SH-SY5Y (cell line): ENCODE measurements around the gene SMC6.

Experiments
- GATA2 ChIP-seq: IDR thresholded peaks from 2 replicates; pipeline ENCODE4 v1.6.1; 2011; ENCODE audit warnings: mild to moderate bottlenecking, low read depth, low read length
- GATA3 ChIP-seq: IDR thresholded peaks from 2 replicates; pipeline ENCODE4 v1.6.1; 2011; ENCODE audit warnings: low read depth, mild to moderate bottlenecking, low read length, moderate library complexity

SMC6 gene, protein sequence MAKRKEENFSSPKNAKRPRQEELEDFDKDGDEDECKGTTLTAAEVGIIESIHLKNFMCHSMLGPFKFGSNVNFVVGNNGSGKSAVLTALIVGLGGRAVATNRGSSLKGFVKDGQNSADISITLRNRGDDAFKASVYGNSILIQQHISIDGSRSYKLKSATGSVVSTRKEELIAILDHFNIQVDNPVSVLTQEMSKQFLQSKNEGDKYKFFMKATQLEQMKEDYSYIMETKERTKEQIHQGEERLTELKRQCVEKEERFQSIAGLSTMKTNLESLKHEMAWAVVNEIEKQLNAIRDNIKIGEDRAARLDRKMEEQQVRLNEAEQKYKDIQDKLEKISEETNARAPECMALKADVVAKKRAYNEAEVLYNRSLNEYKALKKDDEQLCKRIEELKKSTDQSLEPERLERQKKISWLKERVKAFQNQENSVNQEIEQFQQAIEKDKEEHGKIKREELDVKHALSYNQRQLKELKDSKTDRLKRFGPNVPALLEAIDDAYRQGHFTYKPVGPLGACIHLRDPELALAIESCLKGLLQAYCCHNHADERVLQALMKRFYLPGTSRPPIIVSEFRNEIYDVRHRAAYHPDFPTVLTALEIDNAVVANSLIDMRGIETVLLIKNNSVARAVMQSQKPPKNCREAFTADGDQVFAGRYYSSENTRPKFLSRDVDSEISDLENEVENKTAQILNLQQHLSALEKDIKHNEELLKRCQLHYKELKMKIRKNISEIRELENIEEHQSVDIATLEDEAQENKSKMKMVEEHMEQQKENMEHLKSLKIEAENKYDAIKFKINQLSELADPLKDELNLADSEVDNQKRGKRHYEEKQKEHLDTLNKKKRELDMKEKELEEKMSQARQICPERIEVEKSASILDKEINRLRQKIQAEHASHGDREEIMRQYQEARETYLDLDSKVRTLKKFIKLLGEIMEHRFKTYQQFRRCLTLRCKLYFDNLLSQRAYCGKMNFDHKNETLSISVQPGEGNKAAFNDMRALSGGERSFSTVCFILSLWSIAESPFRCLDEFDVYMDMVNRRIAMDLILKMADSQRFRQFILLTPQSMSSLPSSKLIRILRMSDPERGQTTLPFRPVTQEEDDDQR

GRCh38 chr2:17753803-17754663, at the start of gene SMC6, which contains the start of gene GEN1:
TSS of gene SMC6 (minus strand) at chr2:17753810. CDS start at chr2:17745946, 7,864 bp downstream.
TSS of gene GEN1 (plus strand) at chr2:17754138. CDS start at chr2:17759944, 5,806 bp downstream.
- TF ChIP-seq GATA3: no peak
- TF ChIP-seq GATA2: peak; percentile 17; the same call in 1 of the 2 replicates

DNA sequence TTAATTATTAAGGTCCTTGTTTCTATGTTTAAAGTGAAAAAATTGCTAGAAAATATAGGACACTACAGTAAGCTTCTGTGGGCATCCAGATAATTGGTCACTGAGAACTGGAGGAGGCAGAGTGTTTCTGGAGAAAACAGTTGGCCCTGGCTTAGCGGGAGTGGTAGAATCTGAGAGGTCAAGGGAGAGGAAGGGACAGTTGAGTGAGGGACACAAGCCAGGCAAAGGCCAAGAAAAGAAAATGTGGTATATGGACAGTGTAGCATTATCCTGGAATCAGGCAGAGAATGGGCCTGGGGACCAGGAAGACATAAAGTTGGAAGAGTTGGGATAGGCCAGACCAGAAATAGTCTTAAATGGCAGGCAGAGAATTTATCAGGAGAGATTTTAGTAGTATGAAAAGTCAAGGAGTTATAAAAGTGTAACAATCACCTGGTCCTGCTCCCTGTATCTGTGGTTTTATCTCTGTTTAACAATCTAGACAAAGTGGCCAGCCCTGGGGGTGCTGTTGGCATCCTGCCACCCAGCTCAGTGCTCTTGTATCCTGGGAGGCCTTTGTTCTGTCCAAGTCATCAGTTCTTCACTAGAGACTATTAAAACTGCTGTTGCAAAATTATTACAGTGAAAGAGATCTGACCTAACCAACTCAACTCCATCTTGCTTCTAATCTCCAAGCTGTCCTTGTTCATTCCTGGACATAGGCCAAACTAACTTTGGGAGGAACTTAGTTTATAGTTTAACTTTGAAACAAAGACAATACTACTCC, 47.3 kb upstream of the SMC6 start:
- no peak for TF ChIP-seq GATA2
- no peak for TF ChIP-seq GATA3

- TF ChIP-seq GATA3 (no peak), GATA2 (no peak)
These were observed 46.6 kb upstream of the SMC6 start for GRCh38 chr2:17800219-17800618.

- TF ChIP-seq GATA3: no peak
- TF ChIP-seq GATA2: no peak
These were observed 45.9 kb upstream of the SMC6 start for GRCh38 chr2:17799301-17800120.

- no peak for TF ChIP-seq GATA3
- no peak for TF ChIP-seq GATA2
These were observed 44.7 kb upstream of the SMC6 start for GRCh38 chr2:17798338-17798737.

DNA sequence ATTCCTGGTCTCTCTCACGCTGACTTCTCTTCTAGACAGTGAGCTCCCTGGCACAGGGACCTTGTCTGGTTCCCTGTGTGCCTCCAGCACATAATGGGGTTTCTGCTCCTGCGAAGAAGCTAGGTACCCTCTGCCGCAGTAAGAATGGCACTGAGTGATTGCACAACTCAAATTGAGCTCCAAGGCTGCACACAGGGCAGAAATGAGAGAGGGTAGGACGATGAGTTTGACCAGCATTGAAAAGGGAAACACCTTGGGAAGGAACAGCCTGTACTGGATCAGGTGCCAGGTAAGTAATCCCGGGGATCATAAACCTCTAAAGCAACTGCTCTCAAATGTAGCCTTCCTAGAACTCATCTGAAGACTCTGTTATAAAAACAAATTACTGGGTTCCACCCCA, 41.7 kb upstream of the SMC6 start:
- TF ChIP-seq GATA3 (no peak), GATA2 (no peak)

GRCh38 chr2:17793803-17794354, 40.3 kb upstream of the SMC6 start:
- TF ChIP-seq GATA3 (no peak), GATA2 (no peak)

DNA sequence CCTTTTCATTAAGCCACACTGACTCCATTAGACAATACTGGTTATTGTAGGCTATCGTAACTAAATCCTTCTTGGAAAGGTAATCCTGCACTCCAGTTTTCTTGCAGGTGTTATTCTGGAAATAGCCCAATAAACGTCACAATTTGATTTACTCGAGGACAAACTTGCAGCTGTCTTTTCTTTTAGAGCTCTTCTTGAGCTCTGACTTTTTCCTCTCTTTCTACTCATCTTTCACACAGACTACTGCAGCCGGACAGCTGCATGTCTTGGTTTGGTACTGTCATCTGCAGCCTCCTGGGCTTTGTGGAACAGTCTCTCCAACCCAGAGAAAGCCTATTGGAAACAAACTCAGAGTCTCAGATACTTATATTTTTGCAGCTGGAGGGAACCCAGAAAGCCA, 39.7 kb upstream of the SMC6 start:
- TF ChIP-seq GATA2: no peak
- no peak for TF ChIP-seq GATA3

- TF ChIP-seq GATA2 (no peak), GATA3 (no peak)
These were observed 38.9 kb upstream of the SMC6 start for GRCh38 chr2:17792515-17792914.

DNA sequence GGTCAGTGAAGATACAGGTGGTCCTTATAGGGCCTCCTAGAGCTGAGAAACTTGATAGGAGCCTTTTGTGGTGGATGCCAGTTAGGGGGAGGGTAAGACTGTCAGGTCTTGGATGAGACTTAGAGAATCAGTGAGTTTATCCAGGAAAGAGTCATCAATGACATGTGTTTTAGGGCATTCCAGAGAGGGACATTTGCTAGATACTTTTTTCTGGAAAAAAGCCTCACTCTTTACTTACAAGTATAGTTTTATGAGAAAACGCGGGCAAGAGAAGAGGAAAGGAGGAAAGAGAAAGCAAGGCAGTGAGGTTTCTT, 38.2 kb upstream of the SMC6 start:
- no peak for TF ChIP-seq GATA2
- no peak for TF ChIP-seq GATA3

- TF ChIP-seq GATA2: no peak
- TF ChIP-seq GATA3: no peak
These were observed 37.7 kb upstream of the SMC6 start for GRCh38 chr2:17791121-17791816.

DNA sequence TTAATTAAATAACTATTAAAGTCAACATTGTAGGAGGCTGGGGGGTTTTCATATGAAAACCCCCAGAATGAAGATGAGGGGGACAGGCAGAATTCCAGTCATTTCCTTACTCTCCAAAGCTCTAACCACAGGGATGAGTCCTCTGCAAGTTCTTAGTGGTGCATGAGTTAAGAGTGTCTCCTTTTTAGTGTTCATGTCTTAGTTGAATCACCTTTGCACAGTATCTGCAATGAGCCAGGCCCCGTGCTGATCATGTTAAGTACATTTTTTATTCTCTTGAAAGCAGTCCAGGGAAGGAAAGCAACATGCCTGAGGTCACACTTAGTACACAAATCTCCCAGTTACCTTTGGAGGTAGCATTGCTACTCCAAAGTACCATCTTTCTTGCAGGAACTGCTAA, 36.9 kb upstream of the SMC6 start:
- TF ChIP-seq GATA3 (no peak), GATA2 (no peak)
